ENCODE results near the gene LHX3.

LHX3 gene

DNA sequence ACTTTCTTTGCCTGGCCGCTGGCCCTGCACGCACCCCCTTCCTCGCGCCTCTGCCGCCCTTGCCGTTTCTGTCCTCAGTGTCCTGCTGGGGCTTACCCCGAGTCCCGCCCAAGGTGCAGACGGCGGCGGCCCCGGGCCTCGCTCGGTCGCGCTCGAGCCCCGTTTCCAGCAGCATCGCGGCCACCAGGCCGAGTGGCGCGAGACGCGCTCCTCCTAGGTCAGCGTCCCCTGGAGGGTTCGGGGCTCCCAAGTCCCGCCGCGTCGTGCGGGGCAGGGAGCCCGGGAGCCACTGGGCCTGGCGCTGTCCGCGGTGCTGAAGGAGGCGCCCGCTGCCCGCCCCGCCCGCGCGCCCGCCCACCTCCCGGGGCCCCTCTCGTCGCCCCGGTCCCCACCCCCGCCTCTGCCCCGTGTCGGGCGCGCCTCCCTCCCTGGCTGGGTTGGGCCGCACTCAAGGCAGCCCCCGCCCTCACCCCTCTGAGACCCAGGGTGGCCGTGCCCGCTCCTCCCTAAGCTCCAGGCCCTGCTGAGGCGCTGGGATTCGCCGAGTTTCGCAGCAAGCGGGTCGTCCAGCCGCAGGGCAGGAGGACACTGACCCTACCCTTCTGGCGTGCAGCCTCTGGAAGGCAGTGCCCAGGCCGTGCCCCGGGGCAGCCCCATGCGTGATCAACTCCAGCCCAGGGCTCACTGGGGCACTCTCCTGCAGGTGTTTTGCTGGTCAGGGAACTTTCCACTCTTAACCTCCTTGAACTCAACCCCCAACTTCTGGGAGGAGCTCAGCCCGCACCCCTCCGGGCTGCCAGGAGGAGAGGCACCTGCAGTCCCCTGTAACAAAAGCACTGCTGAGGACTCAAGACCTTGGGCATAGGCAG is at the start of gene LHX3:
Gene LHX3 (minus strand): TSS at position 291 of the 869 bp plus-strand sequence. CDS start 116 bp downstream, at position 175.
- H3K4me3 ChIP-seq (ENCODE audit: control insufficient read depth, low read depth, low read length): no peak within 1 kb of the TSS
- TF ChIP-seq, protein P1, sequence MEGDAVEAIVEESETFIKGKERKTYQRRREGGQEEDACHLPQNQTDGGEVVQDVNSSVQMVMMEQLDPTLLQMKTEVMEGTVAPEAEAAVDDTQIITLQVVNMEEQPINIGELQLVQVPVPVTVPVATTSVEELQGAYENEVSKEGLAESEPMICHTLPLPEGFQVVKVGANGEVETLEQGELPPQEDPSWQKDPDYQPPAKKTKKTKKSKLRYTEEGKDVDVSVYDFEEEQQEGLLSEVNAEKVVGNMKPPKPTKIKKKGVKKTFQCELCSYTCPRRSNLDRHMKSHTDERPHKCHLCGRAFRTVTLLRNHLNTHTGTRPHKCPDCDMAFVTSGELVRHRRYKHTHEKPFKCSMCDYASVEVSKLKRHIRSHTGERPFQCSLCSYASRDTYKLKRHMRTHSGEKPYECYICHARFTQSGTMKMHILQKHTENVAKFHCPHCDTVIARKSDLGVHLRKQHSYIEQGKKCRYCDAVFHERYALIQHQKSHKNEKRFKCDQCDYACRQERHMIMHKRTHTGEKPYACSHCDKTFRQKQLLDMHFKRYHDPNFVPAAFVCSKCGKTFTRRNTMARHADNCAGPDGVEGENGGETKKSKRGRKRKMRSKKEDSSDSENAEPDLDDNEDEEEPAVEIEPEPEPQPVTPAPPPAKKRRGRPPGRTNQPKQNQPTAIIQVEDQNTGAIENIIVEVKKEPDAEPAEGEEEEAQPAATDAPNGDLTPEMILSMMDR (conservative IDR thresholded peaks at IDR 0.05; ENCODE audit: control insufficient read depth, insufficient read depth, low read depth, low read length): no peak

DNA sequence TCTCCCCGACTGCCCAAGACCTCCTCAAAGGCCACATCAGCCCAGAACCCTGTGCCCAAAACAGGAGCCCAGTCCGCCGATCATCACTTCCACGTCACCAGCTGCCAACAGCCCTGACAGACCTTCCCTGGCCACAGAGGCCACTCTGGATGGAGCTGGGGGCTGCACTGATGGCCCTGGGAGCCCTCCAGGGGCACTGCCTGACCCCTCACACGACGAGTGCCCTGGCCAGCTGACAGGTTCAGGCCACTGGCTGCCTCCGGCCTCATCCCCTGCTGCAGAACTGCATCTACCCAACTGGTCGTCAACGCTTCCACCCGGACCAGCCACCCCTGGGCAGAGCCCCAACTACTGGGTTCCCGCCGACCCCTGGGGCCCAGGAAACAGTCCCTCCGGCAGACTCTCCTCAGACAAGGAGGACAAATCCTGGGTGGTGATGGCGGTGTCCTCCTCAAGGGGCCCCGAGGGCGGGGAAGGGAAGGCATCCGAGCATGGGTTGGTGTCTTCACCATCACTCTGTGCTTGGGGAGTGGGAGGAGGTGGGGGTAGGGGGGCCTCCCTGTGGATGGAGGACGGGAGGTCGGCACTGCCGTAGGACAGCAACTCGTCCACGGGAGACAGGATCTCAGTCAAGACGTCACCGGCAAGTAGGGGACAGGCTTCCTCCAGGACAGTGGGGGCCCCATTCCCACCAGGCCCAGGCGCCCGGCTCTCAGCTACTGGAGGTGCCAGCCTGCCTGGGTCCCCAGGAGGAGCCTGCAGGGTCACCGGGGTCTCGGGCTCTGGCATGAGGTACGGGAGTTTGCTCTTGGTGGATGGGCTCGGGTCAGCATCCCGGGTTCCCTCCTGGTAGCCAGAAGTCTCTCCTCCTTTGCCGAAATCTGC is 48.6 kb upstream of the LHX3 start:
- no peak for DNase-seq (ENCODE audit: low read depth)
- TF ChIP-seq, protein P1 (conservative IDR thresholded peaks at IDR 0.05; ENCODE audit: control insufficient read depth, insufficient read depth, low read depth, low read length): no peak
- no peak overlapping the region for H3K4me3 ChIP-seq (ENCODE audit: control insufficient read depth, low read depth, low read length)

More for the DNA sequence above, at the start of gene LHX3:
- DNase-seq (ENCODE audit: low read depth): no peak

DNA sequence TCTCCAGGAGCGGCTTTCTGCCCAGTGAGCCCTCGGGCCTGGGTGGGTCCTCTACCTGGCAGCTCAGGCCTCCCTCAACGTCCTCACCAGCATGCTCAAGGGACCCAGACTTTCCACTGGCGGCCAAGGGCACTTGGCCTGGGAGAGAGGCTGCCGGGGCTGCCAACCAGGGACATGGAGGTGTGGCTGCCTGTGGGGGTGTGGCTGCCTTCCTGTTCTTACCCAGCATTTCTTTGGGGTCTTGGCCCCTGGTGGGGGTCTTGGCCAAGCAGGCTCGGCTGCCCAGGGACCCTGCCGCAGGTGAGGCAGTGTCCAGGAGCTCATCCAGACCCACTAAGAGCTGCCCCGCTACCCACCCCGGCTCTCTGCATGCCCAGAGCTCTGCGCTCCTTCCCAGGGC is 47.9 kb upstream of the LHX3 start:
- TF ChIP-seq, protein P1 (conservative IDR thresholded peaks at IDR 0.05; ENCODE audit: control insufficient read depth, insufficient read depth, low read depth, low read length): no peak
- no peak for DNase-seq (ENCODE audit: low read depth)
- H3K4me3 ChIP-seq (ENCODE audit: control insufficient read depth, low read depth, low read length): no peak overlapping the region

DNA sequence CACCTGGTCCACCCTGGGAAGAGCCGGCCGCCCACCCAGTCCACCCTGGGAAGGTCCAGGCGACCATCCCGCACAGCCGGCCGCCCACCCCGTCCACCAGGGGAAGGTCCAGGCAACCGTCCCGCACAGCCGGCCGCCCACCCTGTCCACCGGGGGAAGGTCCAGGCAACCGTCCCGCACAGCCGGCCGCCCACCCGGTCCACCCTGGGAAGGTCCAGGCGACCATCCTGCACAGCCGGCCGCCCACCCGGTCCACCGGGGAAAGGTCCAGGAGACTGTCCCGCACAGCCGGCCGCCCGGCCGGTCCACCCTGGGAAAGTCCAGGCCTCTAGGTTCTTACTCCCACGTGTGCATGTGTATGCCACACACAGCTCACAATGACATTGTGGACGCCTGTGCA is 47.4 kb upstream of the LHX3 start:
- DNase-seq (ENCODE audit: low read depth): no peak
- TF ChIP-seq, protein P1 (conservative IDR thresholded peaks at IDR 0.05; ENCODE audit: control insufficient read depth, insufficient read depth, low read depth, low read length): no peak

DNA sequence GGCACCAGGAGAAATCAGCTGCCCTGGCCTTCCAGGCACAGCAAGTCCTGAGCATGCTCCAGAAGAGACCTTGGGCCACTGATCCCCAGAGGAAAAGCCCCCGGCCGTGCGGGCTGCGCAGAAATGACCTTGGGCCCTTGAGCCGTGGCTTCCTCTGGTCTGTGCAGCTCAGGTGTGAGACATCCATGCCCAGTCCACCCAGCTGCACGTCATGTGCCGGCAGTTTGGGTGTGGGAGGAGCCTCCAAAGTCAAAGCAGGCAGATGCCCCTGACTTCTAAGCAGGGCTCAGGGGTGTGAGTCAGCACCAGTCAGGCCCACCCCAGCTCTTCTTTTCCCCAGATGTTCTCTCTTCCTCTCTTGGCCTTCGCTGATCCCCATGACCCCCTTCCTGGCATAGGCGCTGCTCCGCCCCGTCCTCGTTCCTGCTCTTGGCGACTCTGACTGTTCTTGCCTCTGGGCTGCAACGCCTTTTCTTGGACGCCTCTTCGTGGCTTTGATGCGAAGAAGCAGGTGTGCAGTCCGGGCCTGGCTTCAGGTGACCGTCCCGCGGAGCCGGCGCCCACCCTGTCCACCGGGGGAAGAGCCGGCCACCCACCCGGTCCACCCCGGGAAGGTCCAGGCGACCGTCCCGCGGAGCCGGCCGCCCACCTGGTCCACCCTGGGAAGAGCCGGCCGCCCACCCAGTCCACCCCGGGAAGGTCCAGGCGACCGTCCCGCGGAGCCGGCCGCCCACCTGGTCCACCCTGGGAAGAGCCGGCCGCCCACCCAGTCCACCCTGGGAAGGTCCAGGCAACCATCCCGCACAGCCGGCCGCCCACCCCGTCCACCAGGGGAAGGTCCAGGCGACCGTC is 46.6 kb upstream of the LHX3 start:
- no peak for DNase-seq (ENCODE audit: low read depth)
- TF ChIP-seq, protein P1 (conservative IDR thresholded peaks at IDR 0.05; ENCODE audit: control insufficient read depth, insufficient read depth, low read depth, low read length): no peak
- H3K4me3 ChIP-seq (ENCODE audit: control insufficient read depth, low read depth, low read length): no peak overlapping the region

More for the DNA sequence above, 47.4 kb upstream of the LHX3 start:
- no peak overlapping the region for H3K4me3 ChIP-seq (ENCODE audit: control insufficient read depth, low read depth, low read length)

DNA sequence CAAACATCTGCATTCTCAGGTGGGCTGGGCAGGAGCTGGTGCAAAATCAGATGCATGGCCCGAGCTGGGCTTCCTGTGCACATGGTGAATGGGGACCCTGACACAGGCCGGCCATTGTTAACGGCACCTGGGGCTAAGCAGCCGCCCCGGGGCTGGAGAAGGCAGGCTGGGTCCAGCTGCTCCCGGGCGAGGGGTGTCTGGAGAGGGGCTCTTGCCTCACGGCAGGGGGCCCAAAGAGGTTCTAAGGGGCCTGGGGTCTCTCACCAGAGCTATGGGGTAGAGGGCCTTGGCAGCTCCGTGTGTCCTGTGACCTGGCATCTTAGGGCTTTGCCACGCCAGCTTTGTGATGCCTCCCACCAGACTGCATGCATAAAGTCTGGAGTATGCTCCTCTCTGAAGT is 45.7 kb upstream of the LHX3 start:
- TF ChIP-seq, protein P1 (conservative IDR thresholded peaks at IDR 0.05; ENCODE audit: control insufficient read depth, insufficient read depth, low read depth, low read length): no peak
- H3K4me3 ChIP-seq (ENCODE audit: control insufficient read depth, low read depth, low read length): no peak overlapping the region
- no peak for DNase-seq (ENCODE audit: low read depth)

Measured in fibroblast of mammary gland (primary cell).